GM23338 (cell line): ENCODE measurements around the gene HOXB3. TPM values are rescaled to one million over a fixed set of nuclear protein-coding genes. Genes with fewer than 3 reads are reported as not detected.

Experiments
- ATAC-seq: fragments of 200-7000 bp; cut with Tn5 transposase; 3 replicates; pipeline ENCODE4 v1.9.1; 2020
- DNase-seq: peaks from one replicate; pipeline ENCODE4 v3.0.0-alpha.2; 2015; ENCODE audit warnings: low spot score
- H2AFZ ChIP-seq: fragments of 200-600 bp; sonication (generic); 2 replicates; pipeline ENCODE4 v1.8.0; 2016; ENCODE audit warnings: antibody characterized with exemption, mild to moderate bottlenecking, moderate library complexity
- H3F3A ChIP-seq: fragments of 200-600 bp; sonication (generic); replicated peaks from 2 replicates; pipeline ENCODE4 v1.8.0; 2017; ENCODE audit warnings: antibody characterized with exemption, mixed run types, low read depth
- H3K27ac ChIP-seq: fragments of 200-600 bp; sonication (generic); 2 replicates; pipeline ENCODE4 v1.6.1; 2016; ENCODE audit warnings: low read depth
- H3K27me3 ChIP-seq: fragments of 200-600 bp; sonication (generic); 2 replicates; pipeline ENCODE4 v1.8.0; 2016; ENCODE audit warnings: mild to moderate bottlenecking, mixed run types, moderate library complexity; ENCODE audit not compliant: insufficient read depth
- H3K36me3 ChIP-seq: fragments of 200-600 bp; sonication (generic); 2 replicates; pipeline ENCODE4 v1.8.0; 2016; ENCODE audit warnings: mild to moderate bottlenecking; ENCODE audit not compliant: insufficient read depth
- H3K4me1 ChIP-seq: fragments of 200-600 bp; sonication (generic); 2 replicates; pipeline ENCODE4 v1.8.0; 2016; ENCODE audit warnings: mild to moderate bottlenecking, moderate library complexity; ENCODE audit not compliant: insufficient read depth
- H3K4me2 ChIP-seq: fragments of 200-600 bp; sonication (generic); 2 replicates; pipeline ENCODE4 v1.7.1; 2017; ENCODE audit warnings: mixed run types
- H3K4me3 ChIP-seq: fragments of 200-600 bp; sonication (generic); 2 replicates; pipeline ENCODE4 v1.6.1; 2016; ENCODE audit warnings: mixed run types
- H3K79me2 ChIP-seq: fragments of 200-600 bp; sonication (generic); replicated peaks from 2 replicates; pipeline ENCODE4 v1.8.0; 2017; ENCODE audit warnings: mild to moderate bottlenecking; ENCODE audit not compliant: insufficient read depth
- H3K9me2 ChIP-seq: fragments of 200-600 bp; sonication (generic); 2 replicates; pipeline ENCODE4 v1.8.0; 2017; ENCODE audit not compliant: insufficient read depth
- H4K20me1 ChIP-seq: fragments of 200-600 bp; sonication (generic); replicated peaks from 2 replicates; pipeline ENCODE4 v1.8.0; 2017; ENCODE audit warnings: mild to moderate bottlenecking; ENCODE audit not compliant: insufficient read depth
- H3K27ac Mint-ChIP-seq: 2 replicates; pipeline ENCODE4 v1.8.0; 2020; ENCODE audit warnings: inconsistent platforms, mild to moderate bottlenecking, moderate library complexity, mixed read lengths
- H3K27me3 Mint-ChIP-seq: 3 replicates; pipeline ENCODE4 v1.8.0; 2022; ENCODE audit warnings: low read depth, mild to moderate bottlenecking, moderate library complexity, mixed read lengths, inconsistent platforms; ENCODE audit not compliant: insufficient read depth, poor library complexity
- H3K36me3 Mint-ChIP-seq: 3 replicates; pipeline ENCODE4 v1.8.0; 2021; ENCODE audit warnings: low read depth, mild to moderate bottlenecking, inconsistent platforms, moderate library complexity, mixed read lengths
- H3K4me1 Mint-ChIP-seq: 3 replicates; pipeline ENCODE4 v1.8.0; 2020; ENCODE audit warnings: mild to moderate bottlenecking, inconsistent platforms, mixed read lengths
- H3K4me3 Mint-ChIP-seq: 3 replicates; pipeline ENCODE4 v1.8.0; 2021; ENCODE audit warnings: moderate library complexity, mild to moderate bottlenecking, inconsistent platforms, mixed read lengths
- H3K9me3 Mint-ChIP-seq: 3 replicates; pipeline ENCODE4 v1.8.0; 2020; ENCODE audit warnings: moderate library complexity, mild to moderate bottlenecking, inconsistent platforms, mixed read lengths
- EZH2 ChIP-seq: fragments of 200-600 bp; sonication (generic); IDR thresholded peaks from one replicate; pipeline ENCODE4 v1.8.0; 2017; ENCODE audit warnings: antibody characterized with exemption, mild to moderate bottlenecking, low read depth; ENCODE audit not compliant: unreplicated experiment
- EZH2phosphoT487 ChIP-seq: fragments of 200-600 bp; sonication (generic); IDR thresholded peaks from one replicate; pipeline ENCODE4 v1.8.1; 2018; ENCODE audit warnings: antibody characterized with exemption; ENCODE audit not compliant: unreplicated experiment
- ZNF114 ChIP-seq: fragments of 250-450 bp; sonication (Bioruptor Pico); IDR thresholded peaks from 2 replicates; pipeline ENCODE4 v1.5.0; 2020; ENCODE audit warnings: mild to moderate bottlenecking, moderate library complexity
- polyA plus RNA-seq: library from polyadenylated mRNA; unstranded; fragments of >200 nt; fragmentation: Nextera tagmentation; extraction: Ambion mirVana; gene quantifications from 2 replicates; pipeline ENCODE4 v1.2.1, GENCODE V29; 2016
- total RNA-seq: library from RNA; depleted of rRNA; stranded (reverse); fragments of >200 nt; shearing (Covaris generic); gene quantifications from 2 replicates; pipeline ENCODE4 v1.2.3, GENCODE V29; 2014
- TF ChIP-seq, protein P1 (sequence below): fragments of 250-450 bp; sonication (Bioruptor Pico); IDR thresholded peaks from 2 replicates; pipeline ENCODE4 v1.5.0; 2020; ENCODE audit warnings: mild to moderate bottlenecking, moderate library complexity

The HOXB3 gene
- total and polyA plus RNA-seq, 2 experiments from 2014 or later, result 0.17 TPM; not detected in 1

DNA sequence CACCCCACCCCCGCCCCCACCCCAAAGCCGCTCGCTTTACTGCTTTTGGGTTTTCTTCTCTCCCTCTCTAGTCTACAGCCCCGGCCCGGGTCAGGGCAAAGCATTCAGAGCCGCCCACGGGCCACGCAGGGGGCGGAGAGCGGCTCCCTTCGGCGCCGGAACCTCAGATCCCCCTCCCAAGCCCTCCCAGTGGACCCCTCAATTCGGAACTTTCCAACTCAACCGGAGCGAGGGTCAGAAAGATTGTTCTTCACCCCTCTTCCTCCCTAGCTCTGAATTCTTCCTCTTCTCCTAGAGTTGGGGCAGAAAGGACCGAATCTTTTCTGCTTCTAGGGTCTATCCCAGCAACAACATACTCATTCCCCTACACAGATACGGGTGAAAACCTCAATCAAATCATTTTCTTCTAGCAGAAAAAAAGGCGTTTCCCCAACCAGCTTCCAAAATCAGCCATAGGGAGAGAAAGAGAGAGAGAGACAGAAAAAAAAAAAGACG, 46.1 kb downstream of the HOXB3 start:
- peaks cover 68% of the 10 kb centered on the region for H3K4me1 Mint-ChIP-seq
- H3K4me2 ChIP-seq, result peak overlapping the region; percentile 74

DNA sequence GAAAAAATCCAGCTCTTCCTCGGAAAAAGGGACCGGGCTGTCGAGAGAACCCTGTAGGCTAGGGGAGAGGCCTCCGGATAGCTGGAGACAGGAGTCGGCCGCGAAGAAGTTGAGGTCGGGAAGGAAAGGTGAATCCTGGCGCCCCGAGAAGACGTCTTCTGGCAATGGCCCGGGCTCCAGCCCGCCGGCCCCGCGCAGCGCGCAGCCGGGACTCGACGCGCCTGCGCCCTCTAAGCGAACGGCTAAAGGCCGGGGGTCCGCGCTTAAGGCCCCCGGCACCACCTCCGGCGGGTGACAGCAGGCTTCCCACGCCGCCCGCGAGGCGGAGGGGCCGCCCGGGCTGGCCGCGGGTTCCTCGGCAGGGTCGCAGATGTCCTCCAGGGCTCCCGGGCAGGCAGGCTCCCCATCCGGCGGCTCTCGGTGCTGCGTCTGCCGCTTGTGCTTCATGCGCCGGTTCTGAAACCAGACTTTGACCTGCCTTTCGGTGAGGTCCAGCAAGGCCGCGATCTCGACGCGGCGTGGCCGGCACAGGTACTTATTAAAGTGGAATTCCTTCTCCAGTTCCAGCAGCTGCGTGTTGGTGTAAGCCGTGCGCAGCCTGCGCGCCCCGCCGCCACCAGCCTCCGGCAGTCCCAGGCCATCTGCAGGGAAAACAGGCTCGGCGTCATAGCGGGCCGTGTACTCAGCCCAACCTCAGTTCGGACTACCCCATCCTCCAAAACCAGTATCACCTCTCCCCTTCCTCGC, 46.8 kb downstream of the HOXB3 start:
- Histone ChIP-seq H3K4me3 (peak overlapping the region; percentile 47), H3K36me3 (no peaks in the 10 kb centered on the region; the same call in 1 of the 2 replicates), H3K4me2 (peak overlapping the region; percentile 74), H3K79me2 (no peaks in the 10 kb centered on the region), H3K27me3 (peaks cover 100% of the 10 kb centered on the region), H3K27ac (no peak overlapping the region), H3K9me2 (no peaks in the 10 kb centered on the region), H3F3A (peaks cover 29% of the 10 kb centered on the region), H3K4me1 (peaks cover 75% of the 10 kb centered on the region), H4K20me1 (peaks cover 18% of the 10 kb centered on the region), H2AFZ (peak overlapping the region; percentile 78; the same call in 1 of the 2 replicates)
- H3K4me1 Mint-ChIP-seq, result peaks cover 64% of the 10 kb centered on the region
- H3K36me3 Mint-ChIP-seq, result peaks cover 4% of the 10 kb centered on the region; the same call in 1 of the 3 replicates
- DNase-seq (peak; percentile 72), ATAC-seq (peak; percentile 47)
- TF ChIP-seq ZNF114 (CRISPR knock-in tag) (no peak), EZH2phosphoT487 (peak; percentile 31), EZH2 (peak; percentile 47)
- TF ChIP-seq, protein P1, sequence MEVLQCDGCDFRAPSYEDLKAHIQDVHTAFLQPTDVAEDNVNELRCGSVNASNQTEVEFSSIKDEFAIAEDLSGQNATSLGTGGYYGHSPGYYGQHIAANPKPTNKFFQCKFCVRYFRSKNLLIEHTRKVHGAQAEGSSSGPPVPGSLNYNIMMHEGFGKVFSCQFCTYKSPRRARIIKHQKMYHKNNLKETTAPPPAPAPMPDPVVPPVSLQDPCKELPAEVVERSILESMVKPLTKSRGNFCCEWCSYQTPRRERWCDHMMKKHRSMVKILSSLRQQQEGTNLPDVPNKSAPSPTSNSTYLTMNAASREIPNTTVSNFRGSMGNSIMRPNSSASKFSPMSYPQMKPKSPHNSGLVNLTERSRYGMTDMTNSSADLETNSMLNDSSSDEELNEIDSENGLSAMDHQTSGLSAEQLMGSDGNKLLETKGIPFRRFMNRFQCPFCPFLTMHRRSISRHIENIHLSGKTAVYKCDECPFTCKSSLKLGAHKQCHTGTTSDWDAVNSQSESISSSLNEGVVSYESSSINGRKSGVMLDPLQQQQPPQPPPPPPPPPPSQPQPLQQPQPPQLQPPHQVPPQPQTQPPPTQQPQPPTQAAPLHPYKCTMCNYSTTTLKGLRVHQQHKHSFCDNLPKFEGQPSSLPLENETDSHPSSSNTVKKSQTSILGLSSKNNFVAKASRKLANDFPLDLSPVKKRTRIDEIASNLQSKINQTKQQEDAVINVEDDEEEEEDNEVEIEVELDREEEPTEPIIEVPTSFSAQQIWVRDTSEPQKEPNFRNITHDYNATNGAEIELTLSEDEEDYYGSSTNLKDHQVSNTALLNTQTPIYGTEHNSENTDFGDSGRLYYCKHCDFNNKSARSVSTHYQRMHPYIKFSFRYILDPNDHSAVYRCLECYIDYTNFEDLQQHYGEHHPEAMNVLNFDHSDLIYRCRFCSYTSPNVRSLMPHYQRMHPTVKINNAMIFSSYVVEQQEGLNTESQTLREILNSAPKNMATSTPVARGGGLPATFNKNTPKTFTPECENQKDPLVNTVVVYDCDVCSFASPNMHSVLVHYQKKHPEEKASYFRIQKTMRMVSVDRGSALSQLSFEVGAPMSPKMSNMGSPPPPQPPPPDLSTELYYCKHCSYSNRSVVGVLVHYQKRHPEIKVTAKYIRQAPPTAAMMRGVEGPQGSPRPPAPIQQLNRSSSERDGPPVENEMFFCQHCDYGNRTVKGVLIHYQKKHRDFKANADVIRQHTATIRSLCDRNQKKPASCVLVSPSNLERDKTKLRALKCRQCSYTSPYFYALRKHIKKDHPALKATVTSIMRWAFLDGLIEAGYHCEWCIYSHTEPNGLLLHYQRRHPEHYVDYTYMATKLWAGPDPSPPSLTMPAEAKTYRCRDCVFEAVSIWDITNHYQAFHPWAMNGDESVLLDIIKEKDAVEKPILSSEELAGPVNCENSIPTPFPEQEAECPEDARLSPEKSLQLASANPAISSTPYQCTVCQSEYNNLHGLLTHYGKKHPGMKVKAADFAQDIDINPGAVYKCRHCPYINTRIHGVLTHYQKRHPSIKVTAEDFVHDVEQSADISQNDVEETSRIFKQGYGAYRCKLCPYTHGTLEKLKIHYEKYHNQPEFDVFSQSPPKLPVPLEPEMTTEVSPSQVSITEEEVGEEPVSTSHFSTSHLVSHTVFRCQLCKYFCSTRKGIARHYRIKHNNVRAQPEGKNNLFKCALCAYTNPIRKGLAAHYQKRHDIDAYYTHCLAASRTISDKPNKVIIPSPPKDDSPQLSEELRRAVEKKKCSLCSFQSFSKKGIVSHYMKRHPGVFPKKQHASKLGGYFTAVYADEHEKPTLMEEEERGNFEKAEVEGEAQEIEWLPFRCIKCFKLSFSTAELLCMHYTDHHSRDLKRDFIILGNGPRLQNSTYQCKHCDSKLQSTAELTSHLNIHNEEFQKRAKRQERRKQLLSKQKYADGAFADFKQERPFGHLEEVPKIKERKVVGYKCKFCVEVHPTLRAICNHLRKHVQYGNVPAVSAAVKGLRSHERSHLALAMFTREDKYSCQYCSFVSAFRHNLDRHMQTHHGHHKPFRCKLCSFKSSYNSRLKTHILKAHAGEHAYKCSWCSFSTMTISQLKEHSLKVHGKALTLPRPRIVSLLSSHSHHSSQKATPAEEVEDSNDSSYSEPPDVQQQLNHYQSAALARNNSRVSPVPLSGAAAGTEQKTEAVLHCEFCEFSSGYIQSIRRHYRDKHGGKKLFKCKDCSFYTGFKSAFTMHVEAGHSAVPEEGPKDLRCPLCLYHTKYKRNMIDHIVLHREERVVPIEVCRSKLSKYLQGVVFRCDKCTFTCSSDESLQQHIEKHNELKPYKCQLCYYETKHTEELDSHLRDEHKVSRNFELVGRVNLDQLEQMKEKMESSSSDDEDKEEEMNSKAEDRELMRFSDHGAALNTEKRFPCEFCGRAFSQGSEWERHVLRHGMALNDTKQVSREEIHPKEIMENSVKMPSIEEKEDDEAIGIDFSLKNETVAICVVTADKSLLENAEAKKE, result no peak
- peaks cover 96% of the 10 kb centered on the region for H3K27me3 Mint-ChIP-seq
- peak overlapping the region; percentile 58 for H3K4me3 Mint-ChIP-seq
- peaks cover 3% of the 10 kb centered on the region for H3K9me3 Mint-ChIP-seq
- no peak overlapping the region for H3K27ac Mint-ChIP-seq

More for the DNA sequence above, 46.1 kb downstream of the HOXB3 start:
- Mint-ChIP-seq H3K27me3 (peaks cover 97% of the 10 kb centered on the region), H3K27ac (no peak overlapping the region), H3K9me3 (peaks cover 3% of the 10 kb centered on the region), H3K4me3 (peak overlapping the region; percentile 58), H3K36me3 (peaks cover 4% of the 10 kb centered on the region; the same call in 1 of the 3 replicates)
- H3F3A ChIP-seq, result peaks cover 33% of the 10 kb centered on the region
- H3K36me3 ChIP-seq, result no peaks in the 10 kb centered on the region; the same call in 1 of the 2 replicates
- H4K20me1 ChIP-seq, result peaks cover 18% of the 10 kb centered on the region
- no peaks in the 10 kb centered on the region for H3K9me2 ChIP-seq
- H3K4me3 ChIP-seq, result peak overlapping the region; percentile 47
- peaks cover 100% of the 10 kb centered on the region for H3K27me3 ChIP-seq
- H2AFZ ChIP-seq, result no peak overlapping the region
- TF ChIP-seq ZNF114 (CRISPR knock-in tag), result no peak
- TF ChIP-seq EZH2, result peak; percentile 97
- DNase-seq (no peak), ATAC-seq (no peak)
- H3K27ac ChIP-seq, result no peak overlapping the region
- H3K4me1 ChIP-seq, result peaks cover 81% of the 10 kb centered on the region
- no peaks in the 10 kb centered on the region for H3K79me2 ChIP-seq
